HG03139 (cell line): ENCODE results near the gene CUTA.

Source experiments
- ATAC-seq: cut with Tn5 transposase; IDR thresholded peaks from one replicate; pipeline ENCODE4 v1.9.1; 2021; ENCODE audit not compliant: unreplicated experiment

CUTA gene

DNA sequence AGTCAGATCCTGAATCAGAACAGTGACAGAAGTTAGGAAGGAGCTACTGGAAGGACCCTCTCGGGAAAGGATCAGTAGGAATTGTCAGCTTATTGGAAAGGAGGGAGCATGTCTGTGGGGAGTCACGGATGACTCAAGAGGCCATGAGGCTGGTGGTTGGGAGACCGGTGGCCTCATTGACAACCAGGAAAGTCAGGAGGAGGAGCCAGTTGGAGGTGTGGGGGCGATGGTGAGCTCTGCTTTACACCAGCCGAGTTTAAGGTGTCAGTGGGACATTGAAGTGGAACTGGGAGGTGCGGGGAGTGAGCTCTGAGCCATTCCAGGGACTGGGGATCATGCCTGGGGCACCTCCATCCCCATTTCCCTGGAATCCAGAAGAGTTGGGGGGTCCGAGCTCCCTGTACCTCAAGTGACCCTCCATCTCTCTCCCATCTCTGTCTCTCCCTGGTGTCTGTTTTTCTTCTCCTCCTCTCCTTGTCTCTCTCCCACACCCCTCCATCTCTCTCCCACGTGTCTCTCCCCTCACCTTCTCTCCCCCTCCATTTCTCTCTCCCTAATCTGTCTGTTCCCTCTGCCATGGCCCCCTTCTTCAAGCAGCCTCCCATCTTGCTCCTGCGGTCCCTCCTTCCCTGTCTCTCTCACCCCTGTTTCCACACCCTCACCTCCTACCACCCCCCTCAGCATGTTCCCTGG lies 22.2 kb upstream of the CUTA start:
- ATAC-seq, result no peak

DNA sequence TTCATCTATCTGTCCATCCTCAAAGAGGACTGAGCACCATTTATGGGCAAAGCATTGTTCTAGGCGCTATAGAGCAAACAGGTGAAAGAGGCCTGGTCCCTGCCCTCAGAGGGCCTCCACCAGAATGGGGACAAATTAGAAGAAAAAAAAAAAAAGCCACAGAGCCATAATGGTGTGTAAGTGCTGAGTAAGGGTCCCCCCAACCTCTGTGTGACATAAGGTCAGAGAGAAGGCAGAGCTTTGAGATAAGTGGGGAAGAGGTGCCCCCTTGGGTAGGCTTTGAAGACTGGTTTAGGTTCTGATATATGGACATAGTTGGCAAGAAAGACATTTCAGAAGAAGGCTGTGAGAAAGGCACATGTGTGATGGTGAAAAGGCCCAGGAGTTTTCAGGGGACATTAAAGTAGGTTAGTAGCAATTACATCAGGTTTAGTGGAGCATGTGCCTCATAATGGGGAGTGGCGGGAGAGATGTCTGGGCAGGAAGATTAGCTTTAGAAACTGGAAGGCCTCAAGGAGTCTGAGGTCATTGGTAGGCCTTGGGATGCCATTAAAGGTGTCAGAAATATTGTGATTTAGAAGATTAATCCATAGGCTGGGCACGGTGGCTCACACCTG lies 21.2 kb upstream of the CUTA start:
- ATAC-seq, result no peak

DNA sequence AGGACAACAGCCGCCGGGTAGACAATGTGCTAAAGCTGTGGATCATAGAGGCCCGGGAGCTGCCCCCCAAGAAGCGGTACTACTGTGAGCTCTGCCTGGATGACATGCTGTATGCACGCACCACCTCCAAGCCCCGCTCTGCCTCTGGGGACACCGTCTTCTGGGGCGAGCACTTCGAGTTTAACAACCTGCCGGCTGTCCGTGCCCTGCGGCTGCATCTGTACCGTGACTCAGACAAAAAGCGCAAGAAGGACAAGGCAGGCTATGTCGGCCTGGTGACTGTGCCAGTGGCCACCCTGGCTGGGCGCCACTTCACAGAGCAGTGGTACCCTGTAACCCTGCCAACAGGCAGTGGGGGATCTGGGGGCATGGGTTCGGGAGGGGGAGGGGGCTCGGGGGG lies 19.8 kb upstream of the CUTA start:
- ATAC-seq, result no peak

DNA sequence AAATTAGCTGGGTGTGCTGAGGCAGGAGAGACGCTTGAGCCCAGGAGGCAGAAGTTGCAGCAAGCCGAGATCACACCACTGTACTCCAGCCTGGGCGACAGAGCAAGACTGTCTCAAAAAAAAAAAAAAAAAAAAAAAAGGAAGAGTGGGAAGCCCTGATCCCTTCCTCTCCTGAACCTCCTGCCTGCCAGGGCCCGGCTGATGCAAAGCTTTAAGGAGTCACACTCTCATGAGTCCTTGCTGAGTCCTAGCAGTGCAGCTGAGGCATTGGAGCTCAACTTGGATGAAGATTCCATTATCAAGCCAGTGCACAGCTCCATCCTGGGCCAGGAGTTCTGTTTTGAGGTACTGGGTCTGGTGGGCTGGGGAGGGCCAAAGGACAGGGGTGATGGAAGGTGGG lies 17.1 kb upstream of the CUTA start:
- no peak for ATAC-seq

DNA sequence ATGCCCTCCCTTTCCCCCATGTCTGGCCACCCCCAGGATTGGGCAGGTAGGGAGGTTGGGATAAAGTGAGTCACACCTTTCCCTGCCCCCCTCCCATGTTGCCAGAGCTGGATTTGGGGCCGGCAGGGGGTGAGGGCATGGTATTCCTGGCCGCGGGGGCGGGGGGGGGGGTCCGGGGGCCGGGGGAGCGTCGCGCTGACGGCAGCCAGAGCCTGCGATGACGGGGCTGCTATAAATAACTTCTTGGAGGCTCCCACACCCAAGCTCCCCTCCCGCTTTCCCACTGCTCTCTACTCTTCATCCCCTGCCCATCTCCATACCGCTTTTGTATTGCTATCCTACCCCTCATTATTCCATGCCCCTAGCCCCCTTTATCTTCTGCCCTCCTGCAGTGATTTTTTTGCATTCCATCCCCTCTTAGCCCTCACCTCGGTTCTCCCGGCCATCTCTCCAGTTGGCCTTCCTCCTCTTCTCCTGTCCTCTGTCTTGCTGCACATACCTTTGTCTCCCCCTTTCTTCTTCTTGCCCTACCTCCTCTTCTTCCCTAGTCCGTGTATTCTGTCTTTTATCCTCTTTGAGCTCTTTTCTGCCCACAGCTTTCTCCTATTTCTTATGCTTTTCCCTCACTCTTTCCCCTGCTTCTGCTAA lies 15.8 kb upstream of the CUTA start:
- ATAC-seq, result no peak

DNA sequence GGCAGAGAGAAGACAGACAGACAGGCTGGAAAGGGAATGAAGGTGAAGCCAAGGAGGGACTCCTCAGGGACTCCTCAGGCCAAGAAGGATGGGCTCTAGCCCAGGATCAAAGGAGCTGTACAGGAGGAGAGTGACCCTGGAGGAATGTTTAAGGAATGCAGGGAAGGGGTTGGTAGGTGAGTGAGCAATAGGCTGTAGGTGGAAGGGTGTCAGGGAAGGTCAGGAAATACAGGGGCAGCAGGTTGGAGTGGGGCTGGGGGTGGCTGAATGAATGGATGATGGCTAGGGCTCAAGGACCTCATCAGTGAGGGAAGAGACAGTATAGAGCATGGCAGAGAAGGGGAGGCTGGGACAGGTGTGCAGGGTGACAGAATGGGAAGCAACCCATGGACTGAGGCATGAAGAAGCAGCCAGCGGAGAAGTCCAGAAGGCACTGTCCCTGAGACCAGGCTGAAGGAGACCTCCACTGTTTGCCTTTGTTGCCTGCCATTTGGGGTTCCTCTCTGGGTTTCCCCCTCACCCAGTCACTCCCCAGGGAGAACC lies 15.2 kb upstream of the CUTA start:
- no peak for ATAC-seq

DNA sequence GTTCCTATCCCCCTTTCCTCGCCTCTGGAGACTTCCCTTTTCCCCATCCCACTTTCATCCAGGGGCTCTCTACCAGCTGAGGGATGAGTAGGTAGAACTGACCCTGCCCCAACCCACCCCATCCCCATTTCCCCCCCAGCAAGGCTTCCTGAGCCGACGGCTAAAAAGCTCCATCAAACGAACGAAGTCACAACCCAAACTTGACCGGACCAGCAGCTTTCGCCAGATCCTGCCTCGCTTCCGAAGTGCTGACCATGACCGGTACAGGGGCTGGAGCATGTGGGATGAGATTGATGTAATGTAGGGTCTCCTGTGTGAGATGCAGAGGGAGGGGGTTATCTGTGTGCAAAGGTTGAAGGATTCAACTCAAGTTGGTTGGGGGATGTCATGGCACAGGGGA lies 14.6 kb upstream of the CUTA start:
- no peak for ATAC-seq

DNA sequence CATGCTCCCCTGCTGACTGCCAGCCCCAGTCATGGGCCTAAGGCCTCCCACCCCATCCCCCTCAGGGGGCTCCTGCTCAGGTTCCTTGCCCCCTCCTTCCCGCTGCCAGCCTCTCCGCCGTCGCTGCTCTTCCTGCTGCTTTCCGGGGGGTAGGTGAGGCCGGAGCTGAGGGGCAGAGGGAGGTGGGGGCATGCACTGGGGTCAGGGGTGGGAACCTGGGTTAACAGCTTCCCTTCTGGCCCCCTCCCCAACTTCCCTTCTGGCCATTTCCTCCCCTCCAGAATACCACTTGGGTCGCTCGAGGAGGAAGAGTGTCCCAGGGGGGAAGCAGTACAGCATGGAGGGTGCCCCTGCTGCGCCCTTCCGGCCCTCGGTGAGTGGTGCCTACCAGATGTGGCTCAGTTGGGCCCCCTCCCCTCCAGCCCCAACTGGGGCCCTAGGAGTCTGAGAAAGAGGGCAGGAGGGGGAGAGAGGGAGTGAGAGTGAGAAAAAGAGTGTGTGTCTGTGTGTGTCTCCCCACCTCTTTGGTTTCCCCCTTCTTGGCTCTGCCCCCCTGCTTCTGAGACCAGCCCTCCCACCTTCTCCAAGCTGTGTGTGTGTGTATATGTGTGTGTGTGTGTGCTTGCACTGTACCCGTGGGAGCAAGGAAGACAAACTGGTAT lies 14.1 kb upstream of the CUTA start:
- ATAC-seq, result no peak

DNA sequence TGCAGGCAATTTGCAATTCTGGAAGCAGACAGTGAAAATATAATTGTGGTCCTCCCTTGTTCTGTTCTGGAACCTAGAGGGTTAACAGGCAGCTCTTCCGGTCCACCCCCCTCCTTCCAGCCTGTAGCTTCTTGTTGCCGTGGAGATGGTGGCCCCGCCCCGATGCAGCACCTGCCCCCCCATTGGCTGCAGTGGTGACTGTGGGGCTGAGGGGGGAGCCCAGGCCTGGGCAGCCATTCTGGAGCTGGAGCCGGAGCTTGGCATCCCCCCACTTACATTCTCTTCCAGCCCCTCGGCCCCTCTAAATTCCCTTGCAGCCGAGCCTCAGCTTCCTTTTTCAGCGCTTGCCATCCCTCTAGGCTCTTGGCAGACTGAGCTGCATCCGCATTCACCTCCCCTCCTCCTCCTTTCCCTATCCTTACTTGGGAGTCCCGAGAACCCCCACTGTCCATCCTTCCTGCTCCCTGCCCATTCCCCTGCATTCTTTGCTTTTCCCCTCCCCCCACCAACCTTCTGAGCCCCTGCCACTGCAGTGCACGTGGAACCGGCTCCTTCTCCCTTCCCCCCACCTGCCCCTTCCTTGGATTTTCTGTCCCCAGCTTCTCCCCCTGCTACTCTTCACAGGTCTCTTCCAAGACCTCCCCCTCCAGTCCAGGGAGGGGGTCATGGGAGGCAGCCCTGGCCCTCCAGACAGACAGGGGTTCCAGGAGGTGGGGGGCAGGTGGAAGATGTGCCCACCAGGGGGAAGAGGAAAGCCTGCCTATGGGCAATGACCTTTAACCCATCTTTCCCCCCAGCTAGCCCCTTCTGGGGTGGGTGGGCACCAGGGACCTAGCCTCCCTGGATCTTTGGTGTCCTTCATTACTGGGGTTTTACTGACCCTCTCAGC lies 13.3 kb upstream of the CUTA start:
- no peak for ATAC-seq

DNA sequence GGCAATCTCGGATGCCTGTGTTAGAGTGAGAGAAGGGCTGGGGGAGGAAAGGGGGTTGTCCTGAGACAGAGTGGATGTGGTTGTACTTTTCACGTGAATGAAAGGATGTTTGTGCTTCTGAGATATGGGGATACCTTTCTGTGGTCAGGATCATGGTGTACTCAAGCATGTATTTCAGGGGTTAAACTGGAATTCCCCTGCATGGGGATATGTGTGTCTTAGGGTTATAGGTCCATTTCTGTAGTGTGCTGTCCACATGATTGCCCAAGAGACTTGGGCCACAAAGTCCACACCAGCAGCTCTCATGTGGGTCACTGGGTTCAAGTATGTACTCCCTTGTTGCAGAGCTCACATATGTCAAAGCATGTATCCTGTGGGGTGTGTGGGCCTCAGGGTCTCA lies 12.4 kb upstream of the CUTA start:
- ATAC-seq, result no peak

DNA sequence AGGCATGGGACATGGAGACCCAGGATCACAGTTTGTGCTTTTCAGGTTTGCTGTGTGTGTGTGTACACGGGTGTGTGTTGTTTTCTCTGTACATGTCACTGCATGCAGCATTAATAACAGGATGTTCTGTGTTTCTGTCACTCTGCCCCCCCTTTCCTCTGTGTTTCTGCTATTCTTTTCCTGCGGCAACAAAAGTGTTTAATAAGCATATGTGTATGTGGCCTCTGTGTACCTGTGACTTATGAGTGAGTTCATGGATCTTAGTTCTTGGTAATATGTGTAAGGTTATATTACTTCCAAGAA lies 11.8 kb upstream of the CUTA start:
- no peak for ATAC-seq

DNA sequence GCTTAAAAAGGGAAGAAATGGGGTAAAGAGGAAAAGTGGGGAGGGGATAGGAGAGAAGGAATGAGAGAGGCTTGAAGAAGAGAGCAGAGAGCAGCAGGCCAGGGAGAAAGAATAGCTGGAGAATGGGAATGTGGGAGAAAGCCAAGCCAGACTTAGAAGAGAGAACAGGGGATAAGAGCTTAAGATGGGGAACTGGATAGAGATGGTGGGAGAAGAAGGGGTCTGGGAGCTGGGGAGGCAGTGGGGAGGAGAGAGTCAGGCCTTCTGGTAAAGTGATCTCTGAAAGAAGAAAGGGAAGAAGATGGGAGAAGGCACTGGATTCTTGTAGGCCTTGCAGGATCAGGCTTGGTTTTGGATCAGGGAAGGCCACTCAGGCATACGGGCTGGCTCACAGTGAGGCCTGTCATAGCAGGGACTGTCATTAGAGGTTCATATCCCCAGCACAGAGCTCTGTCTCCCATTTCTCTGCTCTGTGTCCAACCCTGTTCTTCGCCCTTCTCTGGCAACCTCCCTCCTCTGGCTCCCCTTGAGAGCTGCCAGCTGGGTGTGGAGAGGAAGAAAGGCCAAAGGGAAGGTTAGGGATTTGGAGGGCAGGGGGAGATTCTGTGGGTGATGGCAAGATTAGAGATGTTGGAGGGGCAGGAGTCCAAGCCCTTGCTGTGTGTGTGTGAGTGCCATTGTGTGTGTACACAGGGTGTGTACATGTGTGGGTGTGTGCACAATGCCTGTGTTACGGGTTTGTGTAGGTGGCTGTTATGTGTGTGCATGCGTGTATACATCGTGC lies 11.3 kb upstream of the CUTA start:
- ATAC-seq, result no peak

DNA sequence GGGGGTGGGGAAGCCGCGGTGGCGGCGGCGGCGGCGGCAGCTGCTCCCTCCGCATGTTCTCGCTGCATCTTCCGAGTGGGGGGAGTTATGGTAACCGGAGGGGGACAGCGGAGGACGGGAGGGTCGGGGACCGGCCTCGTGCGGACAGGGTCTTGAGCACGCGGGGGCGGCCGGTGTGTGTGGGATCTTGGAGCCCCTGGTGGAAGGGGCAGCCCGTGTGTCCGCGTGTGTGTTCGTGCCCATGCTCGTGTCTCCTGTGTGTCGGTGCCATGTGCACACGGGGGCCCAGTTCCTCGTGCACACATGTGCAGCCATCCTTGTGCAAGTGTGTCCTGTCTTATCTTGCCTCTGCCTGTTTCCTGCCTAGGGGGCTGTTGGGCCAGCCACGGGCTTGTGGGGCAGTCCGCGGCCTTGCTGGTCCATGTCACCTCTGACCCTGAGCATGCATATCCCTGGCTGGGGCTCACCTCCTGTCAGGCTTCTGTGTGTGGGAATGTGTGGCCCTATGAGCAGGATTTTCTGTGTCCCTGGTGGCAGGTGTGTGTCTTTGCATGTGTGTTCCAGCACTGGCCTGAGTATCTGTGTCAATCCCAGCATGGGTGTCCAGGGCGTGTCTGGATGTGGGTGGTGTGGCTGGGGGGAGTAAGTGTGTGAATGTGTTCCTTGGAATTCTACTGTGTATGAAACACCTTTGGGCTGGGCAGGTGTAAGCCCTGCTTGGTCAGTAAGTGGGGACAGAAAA lies 10.5 kb upstream of the CUTA start:
- ATAC-seq, result no peak

DNA sequence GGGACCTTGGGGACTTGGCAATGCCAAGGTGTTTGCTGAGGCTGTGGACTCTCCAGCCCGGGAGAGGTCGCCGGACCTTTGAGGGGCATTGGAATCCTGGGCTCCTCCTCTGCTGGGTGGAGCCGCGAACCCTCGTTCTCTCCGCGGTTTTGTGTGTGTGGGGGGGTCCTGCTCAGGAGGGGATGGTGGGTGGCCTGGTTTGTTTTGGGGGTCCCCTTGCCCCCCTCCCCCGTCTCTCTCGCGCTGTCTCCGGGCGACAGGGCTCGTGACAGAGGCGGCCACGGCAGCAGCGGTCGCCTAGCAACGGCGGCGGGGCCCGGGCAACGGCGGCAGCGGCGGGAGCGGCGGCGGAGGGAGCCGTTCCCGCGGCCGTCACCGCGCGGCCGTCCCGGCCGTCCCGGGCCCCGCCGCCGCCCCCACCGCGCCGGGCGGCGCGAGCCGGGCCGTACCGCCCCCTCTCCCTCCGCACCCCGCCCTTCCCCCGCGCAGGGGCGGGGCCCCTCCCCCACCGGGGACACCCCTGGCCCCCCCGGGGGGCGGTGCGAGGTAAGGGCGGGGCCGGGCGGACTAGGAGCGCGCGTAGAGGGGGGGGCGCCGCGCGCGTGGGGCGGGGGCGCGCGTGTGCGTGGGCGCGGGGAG lies 9.8 kb upstream of the CUTA start:
- no peak for ATAC-seq

DNA sequence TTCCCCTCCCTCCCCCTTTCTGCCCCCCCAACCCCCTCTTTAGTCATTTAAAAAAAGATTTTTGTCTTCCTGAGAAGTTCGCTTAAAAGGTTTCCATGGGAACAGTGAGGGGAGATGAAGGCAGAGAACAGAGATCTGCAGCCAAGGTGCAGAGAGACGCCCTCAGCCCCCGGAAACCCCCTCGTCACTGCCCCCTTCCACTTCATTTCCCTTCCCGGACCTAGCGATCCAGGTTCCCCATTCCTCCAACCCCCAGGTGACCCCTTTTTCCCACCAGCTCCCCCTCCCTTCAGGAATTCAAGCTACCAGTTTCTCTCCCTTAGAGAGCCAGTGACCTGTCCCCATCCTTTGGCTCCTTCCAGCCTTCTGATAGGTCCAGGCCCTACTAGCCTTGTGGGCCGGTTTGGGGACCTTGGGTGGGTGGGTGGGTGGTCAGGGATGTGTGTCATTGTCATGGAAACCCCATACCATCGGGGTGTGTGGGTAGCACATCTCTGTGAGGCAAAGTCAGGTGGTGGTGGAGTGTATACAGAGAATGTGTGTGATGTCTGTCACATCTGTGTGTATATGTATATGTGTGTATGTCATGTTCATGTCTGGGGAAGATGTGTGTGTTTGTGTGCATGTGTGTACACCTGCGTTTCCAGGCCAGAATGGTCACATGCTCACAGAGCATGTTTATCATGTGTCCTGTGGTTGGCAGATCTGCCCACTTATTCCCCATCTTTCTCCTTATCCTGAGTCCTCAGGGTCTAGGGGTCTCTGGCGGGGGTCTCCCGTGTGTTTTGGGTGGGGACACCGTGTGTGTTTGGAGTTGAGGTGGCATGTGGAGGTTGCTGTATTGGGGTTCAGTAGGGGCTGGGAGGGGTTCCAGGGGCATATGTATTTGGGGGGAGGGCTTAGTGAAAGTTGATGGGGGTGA lies 8.9 kb upstream of the CUTA start:
- no peak for ATAC-seq

DNA sequence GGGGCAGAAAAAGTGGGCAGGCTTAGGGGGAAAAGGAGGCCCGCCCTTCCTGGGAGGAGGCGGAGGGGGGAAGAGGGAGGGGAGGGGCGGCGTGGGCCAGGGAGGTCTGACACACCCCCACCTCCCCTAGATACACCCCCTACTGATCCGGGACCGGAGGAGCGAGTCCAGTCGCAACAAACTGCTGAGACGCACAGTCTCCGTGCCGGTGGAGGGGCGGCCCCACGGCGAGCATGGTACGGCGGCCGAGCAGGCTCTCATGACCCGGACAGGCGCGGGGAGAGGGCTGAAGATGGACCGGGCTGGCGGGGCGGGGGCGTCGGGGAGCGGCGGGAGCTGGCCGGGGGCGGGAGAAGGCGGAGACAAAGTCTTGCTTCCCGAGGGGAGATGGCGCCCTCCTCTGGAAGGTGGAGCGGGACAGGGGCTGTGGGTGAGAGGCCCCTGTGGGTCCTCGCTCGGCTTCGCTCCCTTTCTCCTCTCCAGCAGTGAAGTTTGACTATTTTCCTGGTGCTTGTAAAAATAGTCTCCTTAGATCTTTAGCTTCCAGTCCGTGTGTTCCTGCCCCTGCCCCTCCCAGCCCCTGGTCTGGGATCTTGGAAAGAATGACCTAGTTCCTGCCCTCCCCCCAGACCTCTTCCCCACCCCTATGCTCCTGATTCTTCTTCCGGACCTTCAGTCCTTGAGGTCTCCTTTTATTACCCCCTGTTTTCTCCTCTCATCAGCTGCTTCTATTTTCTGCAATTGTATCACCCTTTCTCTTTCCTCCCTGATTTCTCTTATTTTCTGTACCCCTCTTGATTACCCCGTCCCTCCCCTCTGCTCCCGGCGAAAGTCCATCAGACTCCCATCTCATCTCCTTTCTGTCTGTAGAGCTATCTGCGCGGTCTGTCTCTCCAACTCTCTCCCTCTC lies 8.0 kb upstream of the CUTA start:
- ATAC-seq, result no peak
